ENCODE measurements around the gene RAPGEFL1. TPM values are rescaled to one million over a fixed set of nuclear protein-coding genes. Genes with fewer than 3 reads are reported as not detected.

Gene RAPGEFL1
- total RNA-seq, 2 experiments from 2014 or later: 5.1 to 5.4 TPM

DNA sequence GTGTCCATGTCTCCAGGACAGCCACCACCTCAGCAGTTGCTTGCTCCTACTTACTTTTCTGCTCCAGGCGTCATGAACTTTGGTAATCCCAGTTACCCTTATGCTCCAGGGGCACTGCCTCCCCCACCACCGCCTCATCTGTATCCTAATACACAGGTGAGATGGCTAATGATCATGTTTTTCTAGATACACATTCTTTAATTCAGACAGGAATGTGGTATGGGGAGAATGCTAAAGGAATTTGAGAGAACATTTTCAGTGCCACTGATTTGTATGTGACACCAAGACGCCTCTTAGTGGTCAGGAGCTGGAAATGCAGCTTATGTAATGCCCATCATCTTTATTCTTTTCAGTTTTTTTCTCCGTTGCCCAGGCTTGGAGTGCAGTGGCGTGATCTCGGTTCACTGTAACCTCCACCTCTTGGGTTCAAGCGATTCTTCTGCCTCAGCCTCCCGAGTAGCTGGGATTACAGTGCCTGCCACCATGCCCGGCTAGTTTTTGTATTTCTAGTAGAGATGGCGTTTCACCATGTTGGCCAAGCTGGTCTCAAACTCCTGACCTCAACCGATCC is 8.9 kb upstream of the RAPGEFL1 start:
- POLR2A ChIA-PET: interaction anchor here (0.7 to 1.0 kb wide), 4 partner anchors 8 to 56 kb away, joined by 3 to 4 read pairs (median 3); partner anchors contain the start of gene MSL1
- CTCF ChIA-PET: interaction anchor here (0.7 to 2.7 kb wide), 24 partner anchors 10 to 150 kb away, joined by 3 to 38 read pairs (median 4); partner anchors contain the start of genes CASC3, MED24, NR1D1 and WIPF2

DNA sequence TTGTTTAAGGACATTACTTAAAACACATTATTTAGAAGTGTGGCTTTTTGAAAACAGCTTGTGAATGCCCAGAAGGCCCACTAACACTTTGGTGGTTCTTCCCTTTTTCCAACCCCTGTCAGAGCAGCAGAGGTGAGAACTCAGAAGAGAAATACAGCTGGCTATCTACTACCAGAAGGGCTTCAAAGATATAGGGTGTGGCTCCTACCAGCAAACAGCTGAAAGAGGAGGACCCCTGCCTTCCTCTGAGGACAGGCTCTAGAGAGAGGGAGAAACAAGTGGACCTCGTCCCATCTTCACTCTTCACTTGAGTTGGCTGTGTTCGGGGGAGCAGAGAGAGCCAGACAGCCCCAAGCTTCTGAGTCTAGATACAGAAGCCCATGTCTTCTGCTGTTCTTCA is 6.9 kb upstream of the RAPGEFL1 start:
- POLR2A ChIA-PET: no interaction called here

GRCh38 chr17:40171750-40172149 is 5.5 kb upstream of the RAPGEFL1 start:
- POLR2A ChIA-PET: no interaction called here

More for the DNA sequence above, 6.9 kb upstream of the RAPGEFL1 start:
- CTCF ChIA-PET: interaction anchor here (0.7 to 2.7 kb wide), 3 partner anchors 21 to 143 kb away, joined by 3 to 13 read pairs (median 11); partner anchors contain the start of gene NR1D1

DNA sequence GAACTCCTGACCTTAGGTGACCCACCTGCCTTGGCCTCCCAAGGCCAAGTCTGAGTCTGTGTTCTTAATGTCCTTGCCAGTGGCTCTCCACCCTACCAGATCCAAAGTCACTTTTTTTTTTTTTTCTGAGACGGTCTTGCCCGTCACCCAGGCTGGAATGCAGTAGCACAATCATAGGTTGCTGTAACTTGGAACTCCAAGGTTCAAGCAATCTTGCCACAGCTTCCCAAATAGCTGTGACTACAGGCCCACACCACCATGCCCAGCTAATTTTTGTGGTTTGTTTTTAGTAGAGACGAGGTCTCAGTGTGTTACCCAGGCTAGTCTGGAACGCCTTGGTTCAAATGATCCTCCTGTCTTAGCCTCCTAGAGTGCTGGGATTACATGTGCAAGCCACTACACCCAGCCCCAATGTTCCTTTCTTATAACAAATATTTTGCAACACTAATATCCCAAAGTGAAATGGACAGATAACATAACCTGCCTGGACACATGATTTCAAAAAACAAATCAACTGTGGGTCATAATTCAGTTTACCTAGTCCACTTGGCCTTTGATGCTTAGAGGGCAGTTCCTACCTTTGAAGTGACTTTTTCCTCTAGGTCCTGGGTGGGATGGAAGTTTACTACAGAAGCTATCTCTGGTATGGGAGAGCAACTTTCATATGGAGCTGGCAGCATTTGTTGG is 4.0 kb upstream of the RAPGEFL1 start:
- CTCF ChIA-PET: interaction anchor here (0.8 to 1.3 kb wide), 3 partner anchors 17 to 114 kb away, joined by 3 read pairs; partner anchors contain the start of gene CDC6
- POLR2A ChIA-PET: no interaction called here

More at GRCh38 chr17:40171750-40172149, 5.5 kb upstream of the RAPGEFL1 start:
- CTCF ChIA-PET: no interaction called here

DNA sequence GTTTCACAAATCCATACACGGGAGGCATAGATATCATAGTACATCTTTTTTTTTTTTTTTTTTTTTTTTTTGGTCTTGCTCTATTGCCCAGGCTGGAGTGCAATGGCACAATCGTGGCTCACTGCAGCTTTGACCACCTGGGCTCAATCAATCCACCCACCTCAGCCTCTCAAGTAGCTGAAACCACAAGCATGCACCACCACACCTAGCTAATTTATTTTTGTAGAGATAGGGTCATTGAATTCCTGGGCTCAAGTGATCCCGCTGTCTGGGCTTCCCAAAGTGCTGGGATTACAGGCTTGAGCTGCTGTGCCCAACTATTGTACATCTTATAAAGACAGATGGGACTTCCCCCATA is 3.5 kb upstream of the RAPGEFL1 start:
- CTCF ChIA-PET: interaction anchor here (0.8 to 1.3 kb wide), 2 partner anchors 16 to 114 kb away, joined by 3 read pairs; partner anchors contain the start of gene CDC6
- POLR2A ChIA-PET: no interaction called here

DNA sequence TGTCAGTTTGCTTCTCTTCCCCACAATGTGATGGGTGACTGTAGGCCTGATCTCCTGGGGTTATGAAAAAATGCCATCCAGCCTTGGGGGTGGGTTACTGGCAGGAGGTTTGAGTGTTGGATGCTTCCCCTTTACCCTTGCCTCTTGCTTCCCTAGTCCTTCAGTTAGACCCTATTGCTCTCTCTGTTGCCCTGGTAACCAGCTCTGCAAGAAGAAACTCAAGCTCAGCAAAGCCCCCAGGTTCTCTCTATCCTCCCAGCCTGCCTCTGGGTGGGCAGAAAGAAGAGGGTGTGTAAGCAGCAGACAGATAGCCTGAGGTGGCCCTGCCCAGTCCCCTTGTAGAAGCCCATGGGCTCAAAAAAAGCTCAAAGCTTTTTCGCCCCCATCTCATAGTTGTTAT is 2.8 kb upstream of the RAPGEFL1 start:
- POLR2A ChIA-PET: no interaction called here
- CTCF ChIA-PET: interaction anchor here (1.3 to 1.5 kb wide), 3 partner anchors 16 to 62 kb away, joined by 3 to 5 read pairs (median 4); no protein-coding TSS in a partner anchor

DNA sequence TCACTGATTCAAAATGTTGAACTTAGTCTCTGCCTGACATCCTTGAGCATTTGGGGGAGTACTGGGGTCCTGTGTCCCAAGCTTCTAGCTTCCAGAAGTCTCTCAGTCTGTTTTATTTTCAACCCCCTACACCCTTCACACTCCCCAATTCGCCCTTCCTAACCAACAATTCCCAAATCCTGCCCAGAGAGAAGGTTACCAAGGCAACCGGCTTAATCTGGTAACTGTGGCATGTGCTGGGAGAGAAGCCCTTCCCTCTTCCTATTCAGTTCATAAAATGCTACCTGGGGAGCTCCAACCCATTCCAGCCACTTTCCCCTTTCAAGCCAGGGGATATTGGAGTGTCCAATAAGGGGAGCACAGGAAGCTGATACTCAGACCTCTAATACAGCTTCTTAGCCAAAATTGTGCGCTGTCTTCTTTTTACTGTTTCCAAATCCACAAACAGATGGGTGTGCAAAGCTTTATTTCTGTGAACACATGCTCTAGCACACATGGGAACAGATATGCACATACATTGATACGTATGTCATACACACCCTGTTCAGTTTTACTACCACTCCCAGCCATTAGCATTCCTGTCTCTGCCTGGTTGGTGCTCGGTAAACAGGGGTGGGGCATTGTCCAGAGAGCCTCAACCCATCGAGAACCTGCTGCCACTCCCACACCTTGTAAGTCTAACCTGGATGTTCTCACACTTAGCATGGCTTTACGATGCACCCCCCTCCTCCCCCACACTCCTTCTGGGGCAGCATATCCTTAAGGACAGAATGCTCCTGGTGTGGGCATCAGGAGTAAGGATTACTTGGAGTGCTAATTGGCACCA is 1.1 kb upstream of the RAPGEFL1 start:
- POLR2A ChIA-PET: interaction anchor here (0.6 to 0.8 kb wide), 3 partner anchors 8 to 37 kb away, joined by 3 read pairs; no protein-coding TSS in a partner anchor
- CTCF ChIA-PET: interaction anchor here (0.6 to 1.8 kb wide), 7 partner anchors 15 to 357 kb away, joined by 3 to 6 read pairs (median 4); no protein-coding TSS in a partner anchor

DNA sequence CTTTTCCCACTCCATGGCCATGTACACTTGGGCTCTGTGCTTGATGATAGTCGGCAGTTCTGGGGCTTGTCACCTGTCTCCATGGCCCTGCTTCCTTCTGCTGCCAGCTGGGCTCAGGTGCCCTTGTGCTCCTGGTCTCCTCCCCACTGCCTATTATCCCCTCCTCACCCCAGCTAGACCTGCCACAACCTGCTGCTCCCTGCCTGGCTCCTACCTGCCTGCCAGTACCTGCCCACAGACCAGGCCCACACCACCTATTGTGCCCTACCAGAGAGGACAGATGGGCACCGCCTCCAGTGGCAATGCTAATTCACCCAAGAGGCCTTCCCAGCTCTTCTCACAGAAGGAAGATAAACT is 538 bp upstream of the RAPGEFL1 start:
- CTCF ChIA-PET: interaction anchor here (0.6 to 1.8 kb wide), 3 partner anchors 14 to 163 kb away, joined by 3 to 6 read pairs (median 5); no protein-coding TSS in a partner anchor
- POLR2A ChIA-PET: interaction anchor here (0.6 to 0.8 kb wide), 2 partner anchors 9 to 38 kb away, joined by 3 read pairs; no protein-coding TSS in a partner anchor

- ChIA-PET CTCF (interaction anchor here (1.1 to 3.0 kb wide), 4 partner anchors 13 to 69 kb away, joined by 3 to 17 read pairs (median 4); no protein-coding TSS in a partner anchor), POLR2A (interaction anchor here (0.5 to 1.2 kb wide), 2 partner anchors 65 to 140 kb away, joined by 3 to 4 read pairs; no protein-coding TSS in a partner anchor)
Observed at GRCh38 chr17:40178021-40178601, 841 bp downstream of the RAPGEFL1 start.

- CTCF ChIA-PET: interaction anchor here (1.1 to 3.0 kb wide), 5 partner anchors 12 to 70 kb away, joined by 3 to 17 read pairs (median 5); no protein-coding TSS in a partner anchor
- POLR2A ChIA-PET: interaction anchor here (0.5 to 1.2 kb wide), 2 partner anchors 66 to 140 kb away, joined by 3 to 4 read pairs; no protein-coding TSS in a partner anchor
Observed at GRCh38 chr17:40178660-40179059, 1.4 kb downstream of the RAPGEFL1 start.

GRCh38 chr17:40179923-40180659 is 2.8 kb downstream of the RAPGEFL1 start:
- ChIA-PET CTCF (interaction anchor here (1.7 to 3.0 kb wide), 3 partner anchors 11 to 22 kb away, joined by 5 to 17 read pairs (median 7); no protein-coding TSS in a partner anchor), POLR2A (no interaction called here)

GRCh38 chr17:40180694-40181093 is 3.4 kb downstream of the RAPGEFL1 start:
- CTCF ChIA-PET: interaction anchor here (1.7 to 3.0 kb wide), 2 partner anchors 10 to 21 kb away, joined by 7 to 17 read pairs; no protein-coding TSS in a partner anchor
- POLR2A ChIA-PET: no interaction called here

GRCh38 chr17:40181205-40181604 is 3.9 kb downstream of the RAPGEFL1 start:
- POLR2A ChIA-PET: no interaction called here

GRCh38 chr17:40182606-40183005 is 5.3 kb downstream of the RAPGEFL1 start:
- ChIA-PET CTCF (interaction anchor here (1.1 to 2.4 kb wide), 2 partner anchors 9 to 19 kb away, joined by 3 to 7 read pairs; no protein-coding TSS in a partner anchor), POLR2A (no interaction called here)

More at GRCh38 chr17:40181205-40181604, 3.9 kb downstream of the RAPGEFL1 start:
- CTCF ChIA-PET: interaction anchor here (2.4 kb wide), 1 partner anchor 10 kb away, joined by 7 read pairs; no protein-coding TSS in a partner anchor

- ChIA-PET CTCF (no interaction called here), POLR2A (no interaction called here)
Observed at GRCh38 chr17:40187238-40187637, 10.0 kb downstream of the RAPGEFL1 start.

GRCh38 chr17:40188694-40189093 is 11.4 kb downstream of the RAPGEFL1 start:
- CTCF ChIA-PET: interaction anchor here (0.6 kb wide), 1 partner anchor 606 kb away, joined by 4 read pairs; no protein-coding TSS in a partner anchor
- POLR2A ChIA-PET: no interaction called here

DNA sequence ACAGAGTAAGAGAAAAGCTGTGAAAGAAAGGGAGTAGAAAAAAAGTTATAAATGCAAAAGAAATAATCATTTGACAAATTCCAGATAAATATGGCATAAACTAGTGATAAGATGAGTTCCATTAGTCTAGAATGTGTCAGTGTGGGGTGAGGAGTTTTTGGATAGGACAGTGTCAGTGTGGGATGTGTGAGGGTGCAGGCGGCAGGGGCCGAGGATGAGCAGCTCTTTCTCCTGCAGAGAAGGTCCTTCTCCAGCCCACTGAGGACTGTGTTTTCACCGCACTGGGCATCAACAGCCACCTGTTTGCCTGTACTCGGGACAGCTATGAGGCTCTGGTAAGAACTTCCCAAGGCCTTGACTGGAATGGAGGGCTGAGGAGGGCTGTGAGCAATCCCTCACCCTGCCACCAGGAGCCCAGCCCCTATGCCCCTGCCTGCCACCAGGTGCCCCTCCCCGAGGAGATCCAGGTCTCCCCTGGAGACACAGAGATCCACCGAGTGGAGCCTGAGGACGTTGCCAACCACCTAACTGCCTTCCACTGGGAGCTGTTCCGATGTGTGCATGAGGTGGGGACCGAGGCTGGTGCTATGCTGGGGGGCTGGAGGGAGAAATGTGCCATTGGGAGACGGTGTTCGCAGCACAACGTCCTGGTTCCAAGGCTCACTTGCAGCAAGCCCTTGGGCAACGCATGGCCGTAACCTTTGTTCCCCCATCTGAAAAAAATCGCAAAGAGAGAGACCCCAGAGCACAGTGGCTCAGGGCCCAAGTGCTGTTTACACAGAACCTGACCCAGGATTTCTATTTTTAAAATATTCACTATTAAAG is 13.1 kb downstream of the RAPGEFL1 start:
- POLR2A ChIA-PET: no interaction called here
- CTCF ChIA-PET: interaction anchor here (0.7 to 4.2 kb wide), 8 partner anchors 8 to 177 kb away, joined by 3 to 31 read pairs (median 6); partner anchors contain the start of gene RAPGEFL1
